ENCODE results near the gene PDZD2. TPM values are rescaled to one million over a fixed set of nuclear protein-coding genes. Genes with fewer than 3 reads are reported as not detected.
"Not testable (repeated sequence)": the region's sequence is repeated elsewhere in the genome, so short reads cannot be mapped to it uniquely, and the experiment has no call there.

The PDZD2 gene
- 100 to 1,000 TPM; 107 to 195 (median 123) TPM for total RNA-seq

- Histone ChIP-seq H3K4me1 (peaks cover 17% of the 10 kb centered on the region), H3K9me3 (no peaks in the 10 kb centered on the region), H3K27me3 (peaks cover 8% of the 10 kb centered on the region), H3K27ac (no peak within 1 kb of the TSS), H3K4me3 (peak within 1 kb of the TSS; percentile 66), H3K36me3 (no peaks in the 10 kb centered on the region)
- peak in 1 of 2 donors; percentile 86 for DNase-seq (ENCODE audit: low spot score in 2 of 2)
- WGBS: 8% methylated on average over 2 of the region's 70 CpGs
- no peak for TF ChIP-seq POLR2A (IDR thresholded peaks at IDR 0.05)
- TF ChIP-seq CTCF (IDR thresholded peaks at IDR 0.05): peak; percentile 25 to 46
Measured at GRCh38 chr5:31638748-31639418, at the start of gene PDZD2. Gene PDZD2, plus strand, starts transcription at chr5:31639131.

GRCh38 chr5:31593665-31594064, 45.3 kb upstream of the PDZD2 start:
- Histone ChIP-seq H3K4me1 (no peaks in the 10 kb centered on the region), H3K9me3 (no peaks in the 10 kb centered on the region), H3K4me3 (no peak overlapping the region), H3K36me3 (no peaks in the 10 kb centered on the region), H3K27ac (no peak overlapping the region), H3K27me3 (no peaks in the 10 kb centered on the region)
- DNase-seq (ENCODE audit: low spot score in 2 of 2): no peak
- WGBS: 69% methylated on average over 3 of the region's 3 CpGs
- TF ChIP-seq POLR2A (IDR thresholded peaks at IDR 0.05): no peak
- no peak for TF ChIP-seq CTCF (IDR thresholded peaks at IDR 0.05)
- TF ChIP-seq POLR2AphosphoS5 (IDR thresholded peaks at IDR 0.05): no peak
- TF ChIP-seq EP300 (IDR thresholded peaks at IDR 0.05): no peak

GRCh38 chr5:31596354-31596753, 42.6 kb upstream of the PDZD2 start:
- DNase-seq (ENCODE audit: low spot score in 2 of 2): no peak
- H3K9me3 ChIP-seq: no peaks in the 10 kb centered on the region
- no peak for TF ChIP-seq POLR2A (IDR thresholded peaks at IDR 0.05)
- TF ChIP-seq POLR2AphosphoS5 (IDR thresholded peaks at IDR 0.05): no peak
- TF ChIP-seq EP300 (IDR thresholded peaks at IDR 0.05): no peak
- TF ChIP-seq CTCF (IDR thresholded peaks at IDR 0.05): no peak
- H3K27me3 ChIP-seq: no peaks in the 10 kb centered on the region
- H3K36me3 ChIP-seq: no peaks in the 10 kb centered on the region
- no peak overlapping the region for H3K4me3 ChIP-seq
- no peak overlapping the region for H3K27ac ChIP-seq
- WGBS: 80% methylated on average over 1 of the region's 1 CpG
- H3K4me1 ChIP-seq: no peaks in the 10 kb centered on the region

- TF ChIP-seq POLR2AphosphoS5 (IDR thresholded peaks at IDR 0.05): no peak
- no peak for TF ChIP-seq POLR2A (IDR thresholded peaks at IDR 0.05)
- no peak for TF ChIP-seq CTCF (IDR thresholded peaks at IDR 0.05)
- TF ChIP-seq EP300 (IDR thresholded peaks at IDR 0.05): no peak
- 84% methylated on average over 5 of the region's 5 CpGs for WGBS
- DNase-seq (ENCODE audit: low spot score in 2 of 2): no peak
- Histone ChIP-seq H3K4me3 (no peak overlapping the region), H3K27me3 (no peaks in the 10 kb centered on the region), H3K4me1 (no peaks in the 10 kb centered on the region), H3K36me3 (no peaks in the 10 kb centered on the region), H3K9me3 (no peaks in the 10 kb centered on the region), H3K27ac (no peak overlapping the region)
Measured at GRCh38 chr5:31598640-31599611, 40.0 kb upstream of the PDZD2 start.

GRCh38 chr5:31602305-31602704, 36.6 kb upstream of the PDZD2 start:
- not testable (repeated sequence) for H3K36me3 ChIP-seq

More at GRCh38 chr5:31602305-31602704, 36.6 kb upstream of the PDZD2 start:
- not testable (repeated sequence) for H3K9me3 ChIP-seq; H3K4me3 ChIP-seq; H3K27ac ChIP-seq; DNase-seq (ENCODE audit: low spot score in 2 of 2); H3K4me1 ChIP-seq; H3K27me3 ChIP-seq
- 84% methylated on average over 4 of the region's 4 CpGs for WGBS

Measured in suprapubic skin (tissue), 4 donors.